Gastrocnemius medialis (tissue), 4 donors: ENCODE data around the gene CCNF.

Source experiments
- POLR2A ChIP-seq, 2 donors: fragments of 450-650 bp; IDR thresholded peaks; one replicate each; pipeline ENCODE4 v1.6.1; 2017; ENCODE audit warnings: antibody characterized with exemption in 2 of 2, mild to moderate bottlenecking in 2 of 2, moderate library complexity in 2 of 2
- TF ChIP-seq, protein P1 (sequence below), 5 experiments: fragments of 450-650 bp in 3 of 5; fragments of 200-600 bp in 2 of 5; sonication (generic) in 2 of 5; IDR thresholded peaks in 4 of 5; conservative IDR thresholded peaks in 1 of 5; 1 replicate in 4 of 5; 2 replicates in 1 of 5; pipeline ENCODE4 v1.5.1; 2016 to 2019; ENCODE audit warnings: antibody characterized with exemption in 5 of 5, mild to moderate bottlenecking in 3 of 5, moderate library complexity in 3 of 5

DNA sequence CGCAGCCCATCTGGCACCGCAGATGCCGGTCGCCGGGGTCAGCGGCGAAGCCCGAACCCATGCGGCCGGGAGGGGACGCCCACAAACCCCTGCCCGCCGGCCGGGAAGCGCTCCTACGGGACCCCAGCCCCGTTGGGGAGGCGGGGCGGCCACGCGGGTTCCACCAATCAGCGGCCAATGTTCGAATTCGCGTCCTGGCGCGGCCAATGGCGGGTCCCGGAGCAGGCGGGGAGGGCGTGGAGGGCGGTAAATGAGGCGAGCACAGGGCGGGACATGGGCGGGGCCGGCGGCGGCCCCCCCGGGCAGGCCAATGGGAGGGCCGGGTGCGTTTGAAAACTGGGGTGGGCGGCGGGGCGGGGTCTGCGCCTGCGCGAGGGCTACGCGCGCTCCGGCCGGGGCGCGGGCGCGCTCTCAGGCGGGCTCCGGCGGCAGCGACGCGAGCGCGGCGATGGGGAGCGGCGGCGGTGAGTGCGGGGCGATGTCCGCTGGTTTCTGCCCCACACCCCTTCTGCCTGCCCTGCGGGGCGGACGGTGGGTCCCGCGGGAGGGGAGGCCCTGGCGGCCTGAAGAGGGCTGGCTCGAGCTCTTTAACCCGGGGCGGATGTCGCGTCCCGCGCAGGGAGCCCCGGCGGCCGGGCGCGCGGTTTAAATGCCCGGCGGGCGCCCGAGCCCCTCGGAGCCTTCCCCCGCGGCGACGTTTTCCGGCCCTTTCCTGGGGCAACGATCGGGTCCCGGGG lies at the start of gene CCNF:
- TF ChIP-seq, protein P1, sequence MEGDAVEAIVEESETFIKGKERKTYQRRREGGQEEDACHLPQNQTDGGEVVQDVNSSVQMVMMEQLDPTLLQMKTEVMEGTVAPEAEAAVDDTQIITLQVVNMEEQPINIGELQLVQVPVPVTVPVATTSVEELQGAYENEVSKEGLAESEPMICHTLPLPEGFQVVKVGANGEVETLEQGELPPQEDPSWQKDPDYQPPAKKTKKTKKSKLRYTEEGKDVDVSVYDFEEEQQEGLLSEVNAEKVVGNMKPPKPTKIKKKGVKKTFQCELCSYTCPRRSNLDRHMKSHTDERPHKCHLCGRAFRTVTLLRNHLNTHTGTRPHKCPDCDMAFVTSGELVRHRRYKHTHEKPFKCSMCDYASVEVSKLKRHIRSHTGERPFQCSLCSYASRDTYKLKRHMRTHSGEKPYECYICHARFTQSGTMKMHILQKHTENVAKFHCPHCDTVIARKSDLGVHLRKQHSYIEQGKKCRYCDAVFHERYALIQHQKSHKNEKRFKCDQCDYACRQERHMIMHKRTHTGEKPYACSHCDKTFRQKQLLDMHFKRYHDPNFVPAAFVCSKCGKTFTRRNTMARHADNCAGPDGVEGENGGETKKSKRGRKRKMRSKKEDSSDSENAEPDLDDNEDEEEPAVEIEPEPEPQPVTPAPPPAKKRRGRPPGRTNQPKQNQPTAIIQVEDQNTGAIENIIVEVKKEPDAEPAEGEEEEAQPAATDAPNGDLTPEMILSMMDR (IDR thresholded peaks at IDR 0.05 in 4 of 5, conservative IDR thresholded peaks at IDR 0.05 in 1 of 5): peak in 2 of 5 experiments; percentile 26 to 35
- TF ChIP-seq POLR2A (IDR thresholded peaks at IDR 0.05): peak; percentile 51 to 52
